ENCODE results near the gene GPR152. TPM values are rescaled to one million over a fixed set of nuclear protein-coding genes. Genes with fewer than 3 reads are reported as not detected.

GPR152 gene
- total RNA-seq, 4 donors from 2014 or later: 0.34 TPM; not detected in 3

DNA sequence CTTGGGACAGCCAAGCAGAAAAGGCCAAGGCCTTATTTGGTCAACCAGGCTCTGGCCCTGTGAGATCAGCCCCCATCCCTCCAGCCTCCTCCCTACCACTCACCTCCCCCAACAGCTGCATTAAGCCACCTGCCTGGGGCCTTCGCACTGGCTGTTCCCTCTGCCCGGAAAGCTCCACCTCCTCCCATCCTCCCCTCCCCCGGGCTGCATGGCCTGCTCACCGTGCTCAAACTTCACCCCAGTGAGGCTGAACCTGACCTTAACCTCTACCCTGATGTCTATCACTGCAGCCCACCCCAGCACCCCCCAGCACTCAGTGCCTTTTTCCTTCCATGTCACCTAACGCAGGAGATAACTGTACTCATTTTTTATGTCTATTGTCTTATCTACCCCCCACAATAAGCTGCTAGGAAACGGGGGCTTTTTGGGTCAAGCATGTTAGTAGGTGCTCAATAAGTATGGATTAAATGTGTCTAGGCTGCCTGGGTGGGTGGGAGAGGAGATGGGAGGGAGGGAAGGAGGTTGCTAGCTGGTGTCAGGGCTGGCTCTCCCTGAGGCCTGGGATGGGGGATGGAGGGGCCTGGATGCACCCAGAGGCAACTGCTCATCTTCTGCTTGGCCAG lies 16.0 kb downstream of the GPR152 start:
- Histone ChIP-seq H3K4me3 (peak overlapping the region; percentile 14), H3K9me3 (no peaks in the 10 kb centered on the region), H3K27me3 (no peaks in the 10 kb centered on the region), H3K4me1 (peaks cover 45% of the 10 kb centered on the region), H3K27ac (no peak overlapping the region), H3K36me3 (peaks cover 79% of the 10 kb centered on the region)
- 43% methylated on average over 6 of the region's 6 CpGs for WGBS
- TF ChIP-seq, protein P1, sequence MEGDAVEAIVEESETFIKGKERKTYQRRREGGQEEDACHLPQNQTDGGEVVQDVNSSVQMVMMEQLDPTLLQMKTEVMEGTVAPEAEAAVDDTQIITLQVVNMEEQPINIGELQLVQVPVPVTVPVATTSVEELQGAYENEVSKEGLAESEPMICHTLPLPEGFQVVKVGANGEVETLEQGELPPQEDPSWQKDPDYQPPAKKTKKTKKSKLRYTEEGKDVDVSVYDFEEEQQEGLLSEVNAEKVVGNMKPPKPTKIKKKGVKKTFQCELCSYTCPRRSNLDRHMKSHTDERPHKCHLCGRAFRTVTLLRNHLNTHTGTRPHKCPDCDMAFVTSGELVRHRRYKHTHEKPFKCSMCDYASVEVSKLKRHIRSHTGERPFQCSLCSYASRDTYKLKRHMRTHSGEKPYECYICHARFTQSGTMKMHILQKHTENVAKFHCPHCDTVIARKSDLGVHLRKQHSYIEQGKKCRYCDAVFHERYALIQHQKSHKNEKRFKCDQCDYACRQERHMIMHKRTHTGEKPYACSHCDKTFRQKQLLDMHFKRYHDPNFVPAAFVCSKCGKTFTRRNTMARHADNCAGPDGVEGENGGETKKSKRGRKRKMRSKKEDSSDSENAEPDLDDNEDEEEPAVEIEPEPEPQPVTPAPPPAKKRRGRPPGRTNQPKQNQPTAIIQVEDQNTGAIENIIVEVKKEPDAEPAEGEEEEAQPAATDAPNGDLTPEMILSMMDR (IDR thresholded peaks at IDR 0.05): no peak
- TF ChIP-seq POLR2AphosphoS5 (IDR thresholded peaks at IDR 0.05) (no peak), EP300 (IDR thresholded peaks at IDR 0.05) (no peak), POLR2A (IDR thresholded peaks at IDR 0.05) (no peak)
- no peak for DNase-seq (ENCODE audit: low spot score in 2 of 2)

DNA sequence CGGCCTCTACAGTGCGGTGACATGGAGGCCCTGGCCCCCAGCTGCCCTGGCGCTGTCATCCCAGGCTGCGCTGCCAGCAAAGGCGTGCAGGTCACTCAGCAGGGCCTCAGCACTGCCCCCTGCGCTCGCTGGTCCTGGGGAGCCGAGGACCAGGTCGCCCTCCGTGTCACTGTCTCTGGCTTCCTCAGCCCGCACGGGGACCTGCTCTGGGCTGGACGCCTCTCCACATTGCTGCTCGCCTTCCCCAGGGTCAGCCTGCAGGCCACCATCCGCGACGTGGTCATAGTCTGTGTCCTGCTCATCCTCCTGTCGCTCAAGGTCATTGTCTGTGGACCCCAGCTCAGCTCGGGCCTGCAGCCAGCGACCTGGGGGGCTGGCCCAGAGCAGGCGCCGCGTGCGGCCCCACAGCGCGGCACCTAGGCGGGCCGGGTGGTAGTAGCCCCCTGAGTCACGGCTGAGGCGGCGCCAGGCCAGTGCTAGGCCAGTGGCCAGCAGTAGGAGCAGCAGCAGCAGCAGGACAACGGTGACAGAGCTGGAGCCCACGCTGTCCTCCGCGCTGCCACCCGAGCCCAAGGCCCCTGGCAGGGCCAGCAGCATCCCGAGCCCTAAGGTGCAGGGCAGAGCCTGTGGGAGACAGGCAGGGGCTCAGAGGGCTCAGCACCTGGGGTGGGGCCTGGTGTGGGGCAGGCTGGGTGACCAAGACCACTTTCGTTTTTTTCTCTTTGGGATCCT lies 16.6 kb downstream of the GPR152 start:
- no peaks in the 10 kb centered on the region for H3K9me3 ChIP-seq
- 90% methylated on average over 17 of the region's 38 CpGs for WGBS
- H3K4me3 ChIP-seq: no peak overlapping the region
- H3K4me1 ChIP-seq: peaks cover 41% of the 10 kb centered on the region
- no peak for DNase-seq (ENCODE audit: low spot score in 2 of 2)
- no peaks in the 10 kb centered on the region for H3K27me3 ChIP-seq
- H3K36me3 ChIP-seq: peaks cover 77% of the 10 kb centered on the region
- TF ChIP-seq POLR2AphosphoS5 (IDR thresholded peaks at IDR 0.05) (no peak), POLR2A (IDR thresholded peaks at IDR 0.05) (no peak), EP300 (IDR thresholded peaks at IDR 0.05) (no peak)
- TF ChIP-seq, protein P1 (IDR thresholded peaks at IDR 0.05): no peak
- no peak overlapping the region for H3K27ac ChIP-seq

DNA sequence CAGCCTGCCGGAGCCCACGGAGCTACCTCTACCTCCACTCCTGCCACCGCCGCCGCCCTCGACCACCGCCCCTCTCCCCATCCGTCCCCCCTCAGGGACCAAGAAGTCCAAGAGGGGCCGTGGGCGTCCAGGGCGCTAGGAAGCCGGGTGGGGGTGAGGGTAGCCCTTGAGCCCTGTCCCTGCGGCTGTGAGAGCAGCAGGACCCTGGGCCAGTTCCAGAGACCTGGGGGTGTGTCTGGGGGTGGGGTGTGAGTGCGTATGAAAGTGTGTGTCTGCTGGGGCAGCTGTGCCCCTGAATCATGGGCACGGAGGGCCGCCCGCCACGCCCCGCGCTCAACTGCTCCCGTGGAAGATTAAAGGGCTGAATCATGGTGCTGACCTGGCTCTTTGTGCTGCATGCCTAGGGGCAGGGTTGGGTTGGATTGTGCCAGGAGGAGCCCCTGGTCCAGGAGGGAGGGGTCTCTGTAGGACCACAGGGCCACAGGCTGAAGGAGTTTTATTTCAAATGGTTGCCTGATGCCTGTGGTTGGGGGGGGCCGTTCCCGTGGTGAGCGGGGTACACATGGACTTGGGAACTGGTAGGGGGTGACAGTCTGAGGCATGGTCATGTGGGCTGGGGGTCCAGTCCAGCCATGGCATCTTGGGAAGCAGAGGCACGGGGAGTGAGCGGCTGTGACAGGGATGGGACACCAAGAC lies 17.4 kb downstream of the GPR152 start:
- WGBS: 89% methylated on average over 11 of the region's 26 CpGs
- H3K9me3 ChIP-seq: no peaks in the 10 kb centered on the region
- DNase-seq (ENCODE audit: low spot score in 2 of 2): no peak
- no peak overlapping the region for H3K4me3 ChIP-seq
- peaks cover 75% of the 10 kb centered on the region for H3K36me3 ChIP-seq
- H3K4me1 ChIP-seq: peaks cover 39% of the 10 kb centered on the region
- no peaks in the 10 kb centered on the region for H3K27me3 ChIP-seq
- no peak for TF ChIP-seq POLR2A (IDR thresholded peaks at IDR 0.05)
- H3K27ac ChIP-seq: no peak overlapping the region

DNA sequence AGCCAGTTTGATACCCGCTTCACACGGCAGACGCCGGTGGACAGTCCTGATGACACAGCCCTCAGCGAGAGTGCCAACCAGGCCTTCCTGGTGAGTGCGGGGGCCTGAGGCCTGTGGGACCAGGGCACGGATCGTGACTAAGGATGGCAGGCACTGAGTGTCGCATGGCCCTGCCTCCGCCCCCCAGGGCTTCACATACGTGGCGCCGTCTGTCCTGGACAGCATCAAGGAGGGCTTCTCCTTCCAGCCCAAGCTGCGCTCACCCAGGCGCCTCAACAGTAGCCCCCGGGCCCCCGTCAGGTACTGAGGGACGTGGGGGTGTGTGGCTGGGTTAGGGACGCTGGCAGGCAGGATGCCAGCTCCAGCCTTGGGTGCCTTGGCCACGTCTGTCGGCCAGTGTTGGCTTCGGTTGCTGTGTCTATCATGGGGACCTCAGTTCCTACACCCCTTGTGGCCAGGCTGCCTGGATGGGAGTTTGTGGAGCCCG lies 18.1 kb downstream of the GPR152 start:
- no peaks in the 10 kb centered on the region for H3K9me3 ChIP-seq
- 100% methylated on average over 1 of the region's 23 CpGs for WGBS
- no peak for DNase-seq (ENCODE audit: low spot score in 2 of 2)
- no peaks in the 10 kb centered on the region for H3K27me3 ChIP-seq
- H3K27ac ChIP-seq: no peak overlapping the region
- TF ChIP-seq EP300 (IDR thresholded peaks at IDR 0.05) (no peak), POLR2A (IDR thresholded peaks at IDR 0.05) (no peak), POLR2AphosphoS5 (IDR thresholded peaks at IDR 0.05) (no peak)
- TF ChIP-seq, protein P1 (IDR thresholded peaks at IDR 0.05): no peak
- H3K36me3 ChIP-seq: peaks cover 71% of the 10 kb centered on the region
- H3K4me1 ChIP-seq: peaks cover 39% of the 10 kb centered on the region
- H3K4me3 ChIP-seq: no peak overlapping the region

DNA sequence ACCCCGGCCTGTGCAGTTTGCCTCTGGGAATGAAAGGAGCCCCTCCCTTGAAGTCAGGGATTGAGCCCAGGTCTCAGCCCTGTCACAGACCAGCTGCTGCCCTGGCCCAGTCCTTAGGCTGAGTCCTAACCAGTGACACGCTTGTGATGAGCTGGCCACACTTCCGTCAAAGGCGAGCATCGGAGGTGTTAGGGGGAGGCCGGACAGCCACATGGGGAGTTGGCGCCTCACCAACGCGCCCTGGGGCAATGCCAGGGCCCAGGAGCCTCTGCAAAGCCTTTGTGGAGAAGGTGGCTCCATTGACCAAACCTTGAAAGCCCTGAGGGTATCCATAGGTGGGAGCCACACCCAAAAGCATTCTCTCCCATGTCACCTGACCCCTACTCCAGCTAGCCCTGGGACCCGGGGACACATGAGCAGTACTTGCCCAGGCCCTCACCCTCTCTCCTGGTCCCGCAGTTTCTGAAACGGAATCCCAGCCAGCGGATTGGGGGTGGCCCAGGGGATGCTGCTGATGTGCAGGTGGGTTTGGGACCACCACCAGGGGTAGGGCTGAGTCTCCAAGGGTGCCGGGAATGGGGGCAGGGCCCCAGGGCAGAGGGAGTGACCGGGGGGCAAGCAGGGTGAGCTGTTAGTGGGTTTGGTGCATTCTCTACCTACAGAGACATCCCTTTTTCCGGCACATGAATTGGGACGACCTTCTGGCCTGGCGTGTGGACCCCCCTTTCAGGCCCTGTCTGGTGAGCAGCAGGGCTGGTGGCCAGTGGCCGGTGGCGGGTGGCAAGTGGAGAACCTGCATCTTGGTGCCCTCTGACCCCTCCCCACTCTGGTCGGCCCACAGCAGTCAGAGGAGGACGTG lies 18.8 kb downstream of the GPR152 start:
- WGBS: 74% methylated on average over 10 of the region's 22 CpGs
- H3K27ac ChIP-seq: no peak overlapping the region
- H3K4me1 ChIP-seq: peaks cover 40% of the 10 kb centered on the region
- H3K27me3 ChIP-seq: no peaks in the 10 kb centered on the region
- DNase-seq (ENCODE audit: low spot score in 2 of 2): no peak
- no peak overlapping the region for H3K4me3 ChIP-seq
- no peaks in the 10 kb centered on the region for H3K9me3 ChIP-seq
- H3K36me3 ChIP-seq: peaks cover 67% of the 10 kb centered on the region
- no peak for TF ChIP-seq POLR2AphosphoS5 (IDR thresholded peaks at IDR 0.05)
- no peak for TF ChIP-seq EP300 (IDR thresholded peaks at IDR 0.05)
- no peak for TF ChIP-seq POLR2A (IDR thresholded peaks at IDR 0.05)
- TF ChIP-seq, protein P1 (IDR thresholded peaks at IDR 0.05): no peak

Data from suprapubic skin (tissue), 4 donors.